Mesendoderm (in vitro differentiated cells): ENCODE measurements around the gene BACH2.

ENCODE experiments used
- DNase-seq: peaks from one replicate; pipeline ENCODE4 v3.0.0; 2013
- H2AK5ac ChIP-seq: 2 replicates; pipeline ENCODE4 v1.6.1; 2013; ENCODE audit warnings: low read length, inconsistent platforms
- H2BK120ac ChIP-seq: 2 replicates; pipeline ENCODE4 v1.6.1; 2013; ENCODE audit warnings: low read depth, mild to moderate bottlenecking, low read length, moderate library complexity, mixed read lengths
- H2BK15ac ChIP-seq: replicated peaks from 2 replicates; pipeline ENCODE4 v1.6.1; 2013; ENCODE audit warnings: low read depth, mild to moderate bottlenecking, moderate library complexity
- H2BK5ac ChIP-seq: 2 replicates; pipeline ENCODE4 v1.6.1; 2013; ENCODE audit warnings: low read length, inconsistent platforms
- H3K18ac ChIP-seq: 2 replicates; pipeline ENCODE4 v1.6.1; 2013; ENCODE audit warnings: mild to moderate bottlenecking, low read length, mixed read lengths
- H3K23ac ChIP-seq: one replicate; pipeline ENCODE4 v1.6.1; 2013; ENCODE audit warnings: low read length
- H3K27ac ChIP-seq: 2 replicates; pipeline ENCODE4 v1.5.1; 2013; ENCODE audit warnings: low read depth, mild to moderate bottlenecking, inconsistent platforms, low read length, moderate library complexity
- H3K27me3 ChIP-seq: 2 replicates; pipeline ENCODE4 v1.6.1; 2013; ENCODE audit warnings: low read length, control low read depth, mild to moderate bottlenecking, inconsistent platforms; ENCODE audit not compliant: insufficient read depth, poor library complexity
- H3K36me3 ChIP-seq: 2 replicates; pipeline ENCODE4 v1.6.1; 2013; ENCODE audit warnings: low read length, inconsistent platforms; ENCODE audit not compliant: control insufficient read depth, insufficient read depth
- H3K4ac ChIP-seq: one replicate; pipeline ENCODE4 v1.6.1; 2013; ENCODE audit warnings: low read depth, mild to moderate bottlenecking, low read length, moderate library complexity
- H3K4me1 ChIP-seq: 2 replicates; pipeline ENCODE4 v1.6.1; 2013; ENCODE audit warnings: low read depth, low read length, inconsistent platforms; ENCODE audit not compliant: control insufficient read depth
- H3K4me2 ChIP-seq: 2 replicates; pipeline ENCODE4 v1.6.1; 2013; ENCODE audit warnings: low read length
- H3K4me3 ChIP-seq: 2 replicates; pipeline ENCODE4 v1.5.1; 2013; ENCODE audit warnings: mild to moderate bottlenecking, low read length
- H3K56ac ChIP-seq: one replicate; pipeline ENCODE4 v1.6.1; 2013; ENCODE audit warnings: low read length
- H3K79me1 ChIP-seq: 2 replicates; pipeline ENCODE4 v1.6.1; 2013; ENCODE audit warnings: low read length, inconsistent platforms
- H3K79me2 ChIP-seq: 2 replicates; pipeline ENCODE4 v1.6.1; 2013; ENCODE audit warnings: mild to moderate bottlenecking, low read length; ENCODE audit not compliant: control insufficient read depth, insufficient read depth
- H3K9ac ChIP-seq: 2 replicates; pipeline ENCODE4 v1.6.1; 2013; ENCODE audit warnings: low read length, inconsistent platforms
- H4K5ac ChIP-seq: one replicate; pipeline ENCODE4 v1.6.1; 2013; ENCODE audit warnings: low read length
- H4K8ac ChIP-seq: one replicate; pipeline ENCODE4 v1.6.1; 2013; ENCODE audit warnings: low read depth, mild to moderate bottlenecking, control low read depth, low read length, moderate library complexity
- WGBS: extraction: QIAGEN DNeasy Blood & Tissue Kit; methylation state at CpG from one replicate; pipeline ENCODE4 v1.1.7; 2013; ENCODE audit warnings: low lambda C conversion rate, missing lambda C conversion rate; ENCODE audit not compliant: insufficient coverage; ENCODE audit errors: extremely low coverage; 5-methylcytosine and 5-hydroxymethylcytosine counted together

BACH2 gene

GRCh38 chr6:89970609-89971337, 325.9 kb downstream of the BACH2 start:
- no peaks in the 10 kb centered on the region for H3K27me3 ChIP-seq
- no peak overlapping the region for H3K9ac ChIP-seq
- H2BK5ac ChIP-seq: no peak overlapping the region
- no peak overlapping the region for H3K18ac ChIP-seq
- H3K4ac ChIP-seq: no peak overlapping the region
- H3K56ac ChIP-seq: no peak overlapping the region
- no peak overlapping the region for H2BK15ac ChIP-seq
- no peaks in the 10 kb centered on the region for H3K4me1 ChIP-seq
- H3K27ac ChIP-seq: no peak overlapping the region
- DNase-seq: peak; percentile 57
- H2AK5ac ChIP-seq: no peak overlapping the region
- H3K36me3 ChIP-seq: no peaks in the 10 kb centered on the region
- no peaks in the 10 kb centered on the region for H3K79me2 ChIP-seq
- no peak overlapping the region for H4K8ac ChIP-seq
- H4K5ac ChIP-seq: no peak overlapping the region
- no peak overlapping the region for H3K4me2 ChIP-seq
- no peaks in the 10 kb centered on the region for H3K79me1 ChIP-seq
- H3K23ac ChIP-seq: no peak overlapping the region
- WGBS: no CpG with 5 or more reads among the region's 8 CpGs
- no peak overlapping the region for H3K4me3 ChIP-seq
- no peak overlapping the region for H2BK120ac ChIP-seq

GRCh38 chr6:89970072-89970471, 326.6 kb downstream of the BACH2 start:
- H3K36me3 ChIP-seq: no peaks in the 10 kb centered on the region
- no peaks in the 10 kb centered on the region for H3K4me1 ChIP-seq
- no peak for DNase-seq
- H3K9ac ChIP-seq: no peak overlapping the region
- H2BK120ac ChIP-seq: no peak overlapping the region
- H3K4me2 ChIP-seq: no peak overlapping the region
- H4K5ac ChIP-seq: no peak overlapping the region
- no CpG with 5 or more reads among the region's 7 CpGs for WGBS
- no peak overlapping the region for H3K23ac ChIP-seq
- no peak overlapping the region for H3K27ac ChIP-seq
- H3K18ac ChIP-seq: no peak overlapping the region
- no peak overlapping the region for H2BK15ac ChIP-seq
- H3K79me2 ChIP-seq: no peaks in the 10 kb centered on the region
- no peak overlapping the region for H4K8ac ChIP-seq
- no peak overlapping the region for H2BK5ac ChIP-seq
- H2AK5ac ChIP-seq: no peak overlapping the region
- H3K4me3 ChIP-seq: no peak overlapping the region
- no peaks in the 10 kb centered on the region for H3K79me1 ChIP-seq
- no peak overlapping the region for H3K4ac ChIP-seq
- H3K27me3 ChIP-seq: no peaks in the 10 kb centered on the region
- H3K56ac ChIP-seq: no peak overlapping the region

GRCh38 chr6:89966913-89967312, 329.7 kb downstream of the BACH2 start:
- H2BK120ac ChIP-seq: no peak overlapping the region
- H3K4me3 ChIP-seq: no peak overlapping the region
- H3K36me3 ChIP-seq: no peaks in the 10 kb centered on the region
- no peak overlapping the region for H4K8ac ChIP-seq
- DNase-seq: no peak
- H3K4ac ChIP-seq: no peak overlapping the region
- H3K27ac ChIP-seq: no peak overlapping the region
- WGBS: no CpG with 5 or more reads among the region's 3 CpGs
- H3K4me1 ChIP-seq: no peaks in the 10 kb centered on the region
- no peak overlapping the region for H4K5ac ChIP-seq
- no peak overlapping the region for H3K4me2 ChIP-seq
- no peaks in the 10 kb centered on the region for H3K79me2 ChIP-seq
- H3K79me1 ChIP-seq: no peaks in the 10 kb centered on the region
- H2BK15ac ChIP-seq: no peak overlapping the region
- no peaks in the 10 kb centered on the region for H3K27me3 ChIP-seq
- H3K23ac ChIP-seq: no peak overlapping the region
- no peak overlapping the region for H2AK5ac ChIP-seq
- H3K18ac ChIP-seq: no peak overlapping the region
- H3K56ac ChIP-seq: no peak overlapping the region
- H3K9ac ChIP-seq: no peak overlapping the region
- no peak overlapping the region for H2BK5ac ChIP-seq

- no peak overlapping the region for H3K4ac ChIP-seq
- no peaks in the 10 kb centered on the region for H3K4me1 ChIP-seq
- WGBS: no CpG with 5 or more reads among the region's 1 CpG
- DNase-seq: no peak
- H3K18ac ChIP-seq: no peak overlapping the region
- no peak overlapping the region for H3K23ac ChIP-seq
- H3K79me1 ChIP-seq: no peaks in the 10 kb centered on the region
- H3K27me3 ChIP-seq: no peaks in the 10 kb centered on the region
- H2AK5ac ChIP-seq: no peak overlapping the region
- H4K8ac ChIP-seq: no peak overlapping the region
- H3K27ac ChIP-seq: no peak overlapping the region
- no peaks in the 10 kb centered on the region for H3K79me2 ChIP-seq
- no peak overlapping the region for H3K9ac ChIP-seq
- no peak overlapping the region for H3K4me2 ChIP-seq
- no peak overlapping the region for H3K4me3 ChIP-seq
- no peak overlapping the region for H2BK5ac ChIP-seq
- no peak overlapping the region for H2BK120ac ChIP-seq
- no peak overlapping the region for H4K5ac ChIP-seq
- H3K36me3 ChIP-seq: no peaks in the 10 kb centered on the region
- H3K56ac ChIP-seq: no peak overlapping the region
- no peak overlapping the region for H2BK15ac ChIP-seq
These were observed 330.5 kb downstream of the BACH2 start for GRCh38 chr6:89966228-89966544.

- H2BK15ac ChIP-seq: no peak overlapping the region
- no peak overlapping the region for H3K56ac ChIP-seq
- H3K23ac ChIP-seq: no peak overlapping the region
- no peak overlapping the region for H3K9ac ChIP-seq
- H2AK5ac ChIP-seq: no peak overlapping the region
- no CpG with 5 or more reads among the region's 2 CpGs for WGBS
- no peak for DNase-seq
- no peak overlapping the region for H4K5ac ChIP-seq
- no peak overlapping the region for H3K4ac ChIP-seq
- H3K79me2 ChIP-seq: no peaks in the 10 kb centered on the region
- no peaks in the 10 kb centered on the region for H3K79me1 ChIP-seq
- H3K4me2 ChIP-seq: no peak overlapping the region
- H2BK120ac ChIP-seq: no peak overlapping the region
- no peak overlapping the region for H3K27ac ChIP-seq
- no peak overlapping the region for H2BK5ac ChIP-seq
- no peak overlapping the region for H4K8ac ChIP-seq
- H3K18ac ChIP-seq: no peak overlapping the region
- no peaks in the 10 kb centered on the region for H3K27me3 ChIP-seq
- no peaks in the 10 kb centered on the region for H3K4me1 ChIP-seq
- H3K36me3 ChIP-seq: no peaks in the 10 kb centered on the region
- no peak overlapping the region for H3K4me3 ChIP-seq
These were observed 331.0 kb downstream of the BACH2 start for GRCh38 chr6:89965441-89966227.
